Activated naive CD4-positive, alpha-beta T cell treated with Interleukin-2 at 50 U/mL for 16 hours (primary cell): ENCODE results near the gene TCF20.

ENCODE experiments used
- DNase-seq: peaks from one replicate; pipeline ENCODE4 v3.0.0-alpha.2; 2020

TCF20 gene

DNA sequence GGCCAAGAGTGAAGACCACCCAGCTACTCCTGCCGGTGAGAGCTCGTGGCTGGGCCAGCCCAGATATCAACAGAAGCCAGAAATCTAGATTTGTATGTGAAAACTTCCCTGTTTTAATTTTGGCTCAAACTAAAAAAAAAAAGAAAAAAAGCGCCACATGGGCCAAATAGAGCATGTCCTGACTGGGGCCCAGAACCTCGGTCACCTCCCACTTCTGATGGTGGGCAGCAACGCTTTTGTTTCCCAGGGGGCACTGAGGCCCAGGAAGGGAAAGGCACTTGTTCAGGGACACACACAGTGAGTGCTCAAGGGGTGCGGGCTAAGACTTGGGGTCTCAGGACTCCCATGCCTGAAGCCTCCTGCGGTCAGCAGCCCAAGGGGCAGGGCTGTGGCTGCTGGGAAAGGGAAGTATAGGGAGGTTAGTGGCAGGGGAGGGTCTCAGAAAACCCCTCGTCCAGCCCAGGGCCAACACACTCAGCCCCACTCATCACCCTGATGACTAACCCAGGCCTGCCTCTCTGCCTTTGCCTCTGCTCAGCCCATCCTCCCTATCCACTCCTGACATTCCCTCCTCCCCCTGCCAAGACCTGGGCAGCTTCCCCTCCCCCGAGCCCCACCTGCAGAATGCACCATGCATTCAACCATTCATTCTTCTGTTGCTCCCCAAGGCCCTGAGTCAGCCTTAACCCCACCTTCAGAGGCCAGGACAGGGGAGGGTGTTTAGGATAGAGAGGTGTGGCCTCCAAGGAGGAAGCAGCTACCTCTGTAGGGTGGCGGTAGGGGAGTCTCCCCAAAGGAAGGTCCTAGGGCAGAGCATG lies 30.0 kb upstream of the TCF20 start:
- peak; percentile 32 for DNase-seq

DNA sequence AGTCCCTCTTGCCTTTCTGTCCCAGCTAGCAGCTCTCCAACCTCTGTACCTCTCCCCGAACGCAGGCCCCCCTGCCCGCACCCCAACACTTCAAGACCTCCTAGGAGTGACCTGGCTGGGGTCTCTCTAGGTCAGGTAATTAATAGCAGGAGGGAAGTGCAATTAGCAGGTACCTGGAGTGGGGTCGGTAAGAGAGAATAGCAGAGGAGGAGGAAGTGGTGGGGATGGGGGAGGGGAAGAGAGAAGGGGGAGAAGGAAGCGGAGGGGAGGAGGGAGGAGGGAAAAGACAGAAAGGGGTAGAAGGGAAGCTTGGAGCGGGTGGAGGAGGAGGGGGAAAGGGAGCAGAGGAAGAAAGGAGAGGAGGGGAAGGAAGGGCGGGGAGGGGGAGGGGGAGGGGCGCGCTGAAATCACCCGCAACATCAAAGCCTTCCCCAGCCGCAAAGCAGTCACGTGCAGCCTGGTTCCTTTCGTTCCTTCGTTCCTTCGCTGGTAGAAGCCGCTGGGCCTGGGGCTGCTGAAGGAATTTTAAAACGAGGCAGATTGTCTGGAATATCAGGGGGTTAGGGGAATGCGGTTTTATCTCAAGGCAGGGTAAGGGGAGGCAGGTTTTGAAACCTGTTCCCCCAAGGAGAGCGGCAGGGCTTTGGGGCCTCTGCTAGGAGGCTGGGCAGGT lies 29.3 kb upstream of the TCF20 start:
- peak; percentile 53 for DNase-seq

DNA sequence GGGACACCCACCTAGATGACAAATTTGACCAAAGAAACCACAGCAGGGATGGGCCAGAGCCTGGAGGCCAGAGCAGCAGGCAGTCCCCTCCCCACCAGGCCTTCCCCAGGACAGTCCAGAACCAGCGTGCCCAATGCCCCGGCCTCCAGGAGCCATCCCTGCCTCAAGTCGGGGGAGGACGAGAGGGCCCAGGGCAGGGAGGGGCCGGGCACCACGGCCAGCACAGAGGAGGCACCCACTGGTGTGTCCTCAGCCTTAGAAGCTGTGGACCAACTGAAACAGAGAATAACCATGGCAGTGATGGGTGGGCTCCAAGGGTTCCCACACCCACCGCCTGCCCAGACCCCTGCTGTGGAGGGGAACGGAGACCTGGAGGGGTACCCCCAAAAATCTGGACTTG lies 28.3 kb upstream of the TCF20 start:
- DNase-seq = no peak

DNA sequence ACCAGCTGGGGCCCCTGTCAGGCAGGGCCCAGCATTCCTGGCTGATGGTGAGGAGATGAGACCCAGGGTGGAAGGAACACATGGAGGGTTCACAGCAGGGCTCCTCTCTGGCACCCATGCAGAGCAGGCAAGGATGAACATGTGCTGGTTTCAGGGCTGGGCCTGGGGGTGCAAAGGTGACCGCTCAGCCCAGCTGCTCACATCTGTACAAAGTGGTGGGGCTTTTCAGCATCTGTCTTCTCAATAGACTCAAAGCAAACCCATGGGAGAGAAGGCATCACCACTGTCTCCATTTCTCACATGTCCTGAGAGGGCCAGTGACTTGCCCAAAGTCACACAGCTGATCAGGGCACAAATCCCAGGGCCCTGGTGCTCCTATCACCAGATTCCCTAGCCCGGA lies 27.3 kb upstream of the TCF20 start:
- no peak for DNase-seq

DNA sequence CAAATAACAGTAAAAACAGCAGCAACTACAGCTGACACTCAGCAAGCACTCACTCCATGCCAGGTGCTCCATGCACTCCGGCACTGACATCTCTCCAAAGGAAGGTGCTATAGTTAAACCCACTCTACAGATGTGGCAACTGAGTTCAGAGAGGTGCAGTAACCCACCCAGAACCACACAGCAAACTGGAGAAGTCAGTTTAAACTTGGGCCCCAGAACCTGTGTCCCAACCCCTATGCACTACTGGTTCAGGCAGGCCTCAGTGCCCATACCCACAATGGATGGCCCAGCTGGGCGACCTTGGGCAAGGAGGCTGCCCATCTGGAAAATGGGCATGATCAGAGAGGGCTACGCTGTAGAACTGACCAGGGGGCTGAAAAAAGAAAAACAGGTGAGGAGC lies 26.4 kb upstream of the TCF20 start:
- no peak for DNase-seq

DNA sequence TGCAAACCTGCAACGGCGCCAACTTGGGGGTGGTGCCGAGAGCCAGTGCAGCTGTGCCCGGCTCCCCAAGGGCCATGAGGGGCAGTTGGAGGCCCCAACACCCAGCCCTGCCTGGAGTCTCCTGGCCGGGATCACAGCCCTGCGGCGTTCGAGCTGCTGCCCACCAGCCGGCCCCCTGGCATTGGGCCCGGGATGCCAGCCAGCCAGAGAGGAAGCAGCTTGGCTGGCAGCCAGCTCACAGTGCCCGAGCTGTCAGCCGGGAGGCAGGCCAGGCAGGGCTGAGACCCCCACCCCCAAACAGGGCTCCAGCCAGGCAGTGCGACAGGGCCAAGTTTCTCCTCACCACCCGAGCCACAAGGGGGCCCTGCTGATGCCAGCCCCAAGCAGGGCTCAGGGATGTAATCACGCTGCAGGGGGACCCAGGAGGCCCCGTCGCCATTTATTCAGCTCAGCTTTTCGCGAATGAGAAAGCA lies 26.0 kb upstream of the TCF20 start:
- DNase-seq = no peak

DNA sequence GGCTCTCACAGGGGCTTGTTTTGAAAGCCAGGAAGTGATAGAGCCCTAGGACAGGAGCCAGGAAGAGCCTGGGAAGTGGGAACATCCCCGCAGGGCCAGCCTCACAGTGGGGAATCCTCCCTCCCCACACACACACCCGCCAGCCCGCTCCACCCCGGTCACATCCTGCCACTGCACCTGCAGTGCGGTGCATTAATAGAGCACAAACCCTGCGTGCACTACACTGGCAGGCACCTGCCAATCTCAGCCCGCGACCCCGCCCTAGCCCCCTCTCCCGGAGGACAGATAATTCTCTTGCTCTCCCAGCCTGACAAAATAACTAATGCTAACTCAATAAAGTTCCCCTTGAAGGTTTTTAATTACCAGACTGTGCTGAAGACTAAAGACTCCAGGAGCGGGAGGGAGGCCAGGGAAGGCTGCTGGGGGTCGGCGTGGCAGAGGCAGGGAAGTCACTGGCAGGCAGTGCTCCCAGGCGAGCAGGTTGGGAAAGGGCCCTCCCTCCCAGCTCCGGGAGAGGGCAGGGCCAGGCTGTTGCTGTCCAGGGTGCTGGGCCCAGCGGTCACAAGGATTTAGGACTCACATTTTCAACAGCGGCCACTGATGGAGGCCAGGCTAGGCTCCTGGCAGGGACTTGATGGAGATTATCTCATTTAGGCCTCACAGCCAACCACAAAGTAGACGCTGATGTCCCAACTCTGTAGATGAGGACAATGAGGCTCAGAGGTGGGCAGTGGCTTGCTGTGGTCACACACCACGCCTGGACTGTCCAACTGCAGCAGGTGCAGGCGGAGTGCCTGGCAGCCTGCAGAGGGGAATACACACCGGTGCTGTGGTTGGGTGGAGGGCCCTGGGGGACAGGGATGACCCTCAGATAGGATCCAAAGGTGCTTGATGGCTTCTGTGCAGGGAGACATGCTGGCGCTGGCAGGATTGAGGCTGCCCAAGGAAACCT lies 23.9 kb upstream of the TCF20 start:
- DNase-seq = no peak

DNA sequence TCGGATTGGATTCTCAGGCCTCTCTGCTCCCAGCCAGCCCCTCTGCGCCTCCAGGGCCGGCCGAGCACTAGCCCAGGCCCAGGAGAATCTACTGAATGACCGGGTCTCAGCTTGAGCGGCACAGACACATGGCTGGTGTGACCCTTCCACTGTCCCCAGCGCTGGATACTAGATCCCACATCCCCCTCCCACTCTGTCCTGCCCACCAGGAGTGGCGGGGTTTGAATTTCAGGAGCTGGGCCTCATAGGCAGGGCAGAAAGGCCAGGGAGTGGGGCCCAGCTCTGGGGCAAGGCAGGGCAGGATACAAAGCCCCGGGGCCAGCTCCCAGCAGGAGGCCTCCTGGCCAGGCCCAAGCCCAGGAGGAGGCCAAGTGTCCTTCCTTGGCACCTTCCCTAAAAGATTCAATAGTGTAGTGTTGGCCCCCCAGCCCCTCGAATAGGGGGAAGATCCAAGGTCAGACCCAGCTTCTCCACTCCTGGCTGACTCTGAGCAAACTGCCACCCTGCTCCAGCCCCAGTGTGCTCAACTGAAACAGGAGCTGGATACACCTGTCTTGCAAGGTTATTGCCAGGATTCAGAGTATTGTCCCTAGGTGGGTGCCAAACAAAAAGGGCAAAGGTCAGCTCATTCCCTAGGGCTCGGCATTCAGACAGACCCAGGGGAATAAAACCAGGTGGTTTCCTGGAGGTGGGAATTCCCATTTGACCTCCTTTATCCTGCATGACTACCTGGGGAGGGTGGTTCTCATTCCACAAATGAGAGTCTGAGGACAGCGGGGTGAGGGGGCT lies 22.5 kb upstream of the TCF20 start:
- DNase-seq = no peak

DNA sequence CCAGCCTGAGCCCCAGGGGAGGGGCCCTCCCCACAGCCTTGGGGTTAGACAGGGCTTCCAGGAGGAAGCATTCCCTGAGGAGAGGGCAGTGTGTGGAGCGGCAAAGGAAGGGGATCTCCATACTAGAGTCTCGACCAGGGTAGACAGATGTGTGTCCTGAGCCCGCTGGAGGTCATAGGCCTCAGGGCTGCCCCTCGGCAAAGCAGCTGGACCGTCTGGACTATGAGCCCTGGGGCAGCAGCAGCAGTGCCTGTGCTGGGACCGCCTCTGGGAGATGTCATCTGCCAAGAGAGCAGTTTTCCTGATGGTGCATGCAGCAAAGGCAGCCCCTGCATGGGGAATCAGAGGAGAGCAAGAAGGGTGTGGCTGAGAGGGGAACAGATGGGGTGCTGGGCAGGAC lies 20.8 kb upstream of the TCF20 start:
- no peak for DNase-seq

DNA sequence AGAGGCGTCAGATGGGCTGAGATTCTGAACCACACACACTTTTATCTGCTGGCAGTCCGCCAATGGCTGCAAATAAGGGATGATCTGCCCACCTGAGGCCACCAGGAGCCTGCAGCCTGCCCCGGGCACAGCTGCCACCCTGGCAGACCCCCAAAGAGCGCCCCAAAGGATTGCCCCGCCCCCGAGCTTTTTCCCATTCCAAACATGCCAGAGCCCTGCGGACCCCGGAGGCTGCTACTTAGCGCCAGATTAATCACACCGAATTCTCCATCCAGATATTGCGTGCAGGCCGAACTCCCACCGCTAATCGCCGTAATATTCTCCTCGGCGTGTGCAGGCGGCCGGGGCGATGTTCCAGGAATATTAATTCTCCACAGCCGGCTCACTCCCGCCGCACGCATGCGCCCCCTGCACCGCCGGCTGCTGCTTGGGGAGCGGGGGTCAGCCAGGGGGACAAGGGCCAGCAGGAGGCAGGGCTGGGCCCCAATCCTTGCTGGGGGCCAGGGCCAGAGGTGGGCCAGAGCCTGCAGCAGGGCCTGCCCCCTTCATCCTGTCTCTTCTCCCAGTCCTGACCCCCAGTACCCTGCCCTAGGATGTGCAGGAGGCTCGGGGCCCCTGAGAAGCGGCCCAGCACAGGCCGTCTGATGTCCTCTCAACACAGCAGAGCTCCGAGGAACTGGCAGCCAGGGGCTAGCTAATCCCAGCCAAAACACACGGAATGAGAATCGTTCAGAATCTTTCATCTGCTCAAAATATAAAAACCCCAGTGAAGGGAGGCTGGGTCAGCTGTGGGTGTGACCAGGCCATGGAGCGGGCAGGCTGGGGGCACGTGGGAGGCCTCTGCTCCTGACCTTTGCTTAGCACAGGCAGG lies 19.5 kb upstream of the TCF20 start:
- DNase-seq = no peak

DNA sequence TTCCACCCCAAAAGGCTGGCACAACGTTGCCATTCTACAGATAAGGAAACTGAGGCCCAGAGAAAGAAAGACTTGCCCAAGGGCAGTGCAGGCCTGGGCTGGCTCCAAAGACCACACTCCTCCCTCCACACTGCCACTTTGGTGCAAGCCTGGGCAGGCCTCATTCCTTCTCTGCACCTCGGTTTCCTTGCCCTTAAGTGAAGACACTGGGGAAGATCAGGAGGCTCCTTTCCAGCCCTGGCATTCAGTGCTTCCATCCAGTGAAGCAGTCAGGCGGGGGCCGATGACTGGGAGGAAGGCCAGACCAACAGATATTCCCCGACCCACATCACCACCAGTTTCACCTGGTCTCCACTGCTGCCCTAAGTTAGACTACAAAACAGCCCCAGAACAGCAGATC lies 18.3 kb upstream of the TCF20 start:
- no peak for DNase-seq

DNA sequence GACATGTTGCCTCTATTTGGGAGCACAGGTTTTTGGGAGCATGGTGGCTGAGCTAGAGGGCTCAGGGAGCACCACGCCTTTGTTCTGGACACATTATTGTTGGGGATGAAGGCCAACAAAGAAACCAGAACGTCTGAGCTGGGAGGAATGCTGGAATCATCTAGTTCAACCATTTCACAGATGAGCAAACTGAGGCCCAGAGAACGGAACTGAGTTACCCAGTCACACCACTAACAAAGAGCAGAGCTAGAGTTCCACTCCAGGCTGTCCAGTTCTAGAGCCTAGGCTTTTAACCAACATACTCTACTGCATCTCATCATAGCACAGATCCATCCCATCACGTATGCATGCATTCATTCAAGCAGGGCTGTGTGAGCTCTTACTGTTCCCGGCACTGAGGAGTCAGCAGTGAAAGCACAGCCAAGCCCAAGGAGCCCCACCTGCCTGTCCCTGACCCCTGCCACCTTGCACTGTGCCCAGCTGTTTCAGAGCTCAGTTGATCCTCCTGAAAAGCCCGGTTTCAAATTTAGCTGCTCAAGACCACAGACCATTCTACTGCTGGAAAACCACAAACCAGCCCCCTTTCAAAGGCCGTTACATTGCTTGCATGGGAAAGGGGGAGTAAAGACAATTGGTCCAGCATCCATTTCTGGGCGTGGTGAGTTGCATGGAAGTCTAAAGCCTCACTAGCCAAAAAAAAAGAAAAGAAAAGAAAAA lies 16.9 kb upstream of the TCF20 start:
- DNase-seq = no peak

DNA sequence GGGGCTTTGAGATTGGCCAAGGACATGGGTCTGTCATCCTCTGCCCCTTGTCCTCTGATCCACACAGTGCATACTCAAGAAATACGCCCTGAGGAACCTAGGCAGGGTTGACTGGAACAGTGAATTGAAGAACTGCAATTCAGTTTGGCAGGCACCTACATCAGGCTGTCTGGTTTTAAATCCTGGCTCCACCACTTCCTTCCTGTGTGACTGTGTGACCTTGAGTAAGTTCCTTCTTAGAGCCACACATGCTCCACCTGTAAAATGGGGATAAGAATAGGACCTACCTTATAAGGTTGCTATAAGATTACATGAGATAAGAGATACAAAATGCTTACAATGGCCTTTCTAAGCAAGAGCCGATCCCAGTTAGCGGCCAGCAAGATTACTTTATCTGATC lies 15.8 kb upstream of the TCF20 start:
- peak; percentile 18 for DNase-seq

DNA sequence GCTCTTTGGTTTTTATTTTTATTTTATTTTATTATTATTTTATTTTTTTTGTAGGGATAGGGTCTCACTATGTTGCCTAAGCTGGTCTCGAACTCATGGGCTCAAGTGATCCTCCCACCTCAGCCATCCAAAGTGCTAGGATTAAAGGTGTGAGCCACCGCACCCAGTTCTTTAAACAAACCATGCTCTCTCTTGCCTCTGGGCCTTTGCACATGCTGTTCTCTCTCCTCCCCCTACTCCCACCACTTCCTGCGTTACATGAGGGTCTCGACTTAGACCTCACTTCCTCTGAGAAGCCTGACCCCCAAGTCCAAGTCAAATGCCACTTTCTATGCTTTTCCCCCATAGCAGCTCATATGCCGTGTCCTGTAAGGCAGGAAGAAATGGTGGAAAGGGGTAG lies 15.2 kb upstream of the TCF20 start:
- DNase-seq = no peak

DNA sequence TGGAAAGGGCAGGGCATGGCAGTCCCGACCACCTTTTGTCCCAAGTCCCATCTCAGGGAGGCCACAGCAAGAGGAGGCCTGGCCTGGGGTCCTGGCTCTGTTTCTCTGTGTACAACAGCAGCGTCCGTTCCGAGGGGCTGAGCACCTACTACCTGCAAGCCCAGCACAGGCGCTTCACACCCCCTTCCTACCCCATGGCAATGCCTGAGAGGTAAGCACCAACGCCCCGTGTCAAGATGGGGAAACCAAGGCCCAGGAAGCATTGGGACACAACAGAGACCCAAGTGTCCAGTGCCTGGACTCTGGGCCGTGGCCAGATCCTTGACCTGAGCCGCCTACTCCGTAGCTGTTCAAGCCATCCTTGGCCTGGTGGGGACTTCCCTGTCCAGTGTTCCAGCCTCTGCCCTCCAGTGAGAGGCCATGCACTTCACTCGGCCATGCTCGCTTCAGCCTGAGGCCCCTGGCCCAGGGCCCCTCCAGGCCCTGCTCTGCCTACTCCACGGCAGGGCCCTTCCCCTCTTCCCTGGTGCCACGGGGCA lies 14.3 kb upstream of the TCF20 start:
- no peak for DNase-seq

DNA sequence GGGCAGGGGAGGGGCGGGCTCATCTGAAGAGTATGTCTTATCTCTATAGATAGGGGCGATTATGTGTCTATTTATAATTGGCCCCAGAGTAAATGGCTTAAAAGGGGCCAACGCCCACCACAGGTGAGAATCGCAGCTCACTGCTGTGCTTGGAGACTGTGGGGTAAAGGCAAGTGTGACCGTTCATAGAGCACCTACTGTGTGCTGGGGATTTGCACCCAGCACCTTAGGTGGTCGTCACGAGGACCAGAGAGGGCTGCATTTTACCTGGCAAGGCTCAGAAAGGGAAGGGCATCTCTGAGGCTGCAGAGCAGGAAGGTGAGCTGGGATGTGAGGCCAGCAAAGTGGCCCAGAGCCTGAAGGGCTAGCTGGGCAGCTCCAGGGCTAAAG lies 13.7 kb upstream of the TCF20 start:
- DNase-seq = no peak

DNA sequence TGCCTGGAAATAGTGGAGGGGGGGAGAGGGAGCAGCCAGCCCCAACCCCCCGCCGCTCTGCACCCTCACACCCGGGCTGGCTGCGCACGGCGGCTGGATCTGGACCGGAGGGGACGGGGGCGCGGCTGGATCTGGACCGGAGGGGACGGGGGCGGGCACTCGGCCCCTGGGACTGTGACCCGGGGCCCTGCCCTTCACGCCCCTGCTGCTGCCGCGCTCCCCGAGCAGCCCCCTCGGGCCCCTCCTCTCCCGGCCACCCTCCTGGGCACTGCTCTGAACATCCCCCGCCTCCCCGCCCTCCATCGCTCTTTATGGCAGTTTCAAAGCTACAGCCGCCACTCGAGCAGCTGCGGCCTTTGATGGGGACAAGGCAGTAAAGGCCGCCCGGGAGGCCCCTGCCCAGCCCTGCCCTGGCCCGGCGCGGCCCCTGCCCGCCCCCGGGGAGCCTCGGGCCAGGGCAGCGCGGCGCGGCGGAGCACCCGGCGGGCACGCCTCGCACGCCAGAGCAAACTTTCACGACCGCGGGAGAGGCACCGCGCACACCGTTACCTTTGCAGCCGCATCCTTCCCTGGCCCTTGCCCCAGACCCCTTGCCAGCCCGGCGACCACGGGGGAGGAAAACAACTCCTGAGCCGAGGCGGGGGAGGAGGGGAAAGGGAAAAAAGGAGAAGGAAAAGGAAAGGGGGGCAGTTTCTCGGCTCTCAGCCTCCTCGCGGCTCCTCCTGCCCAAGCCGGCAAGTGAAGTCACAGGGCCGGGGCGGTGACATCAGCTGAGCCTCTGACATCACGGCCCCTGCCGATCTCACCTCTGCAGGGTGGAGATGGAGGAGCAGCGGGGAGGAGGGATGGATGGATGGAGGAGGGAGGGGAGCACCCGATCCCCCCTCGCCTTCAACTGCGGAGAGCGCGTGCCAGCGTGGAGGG lies 13.1 kb upstream of the TCF20 start:
- DNase-seq = peak; percentile 49

DNA sequence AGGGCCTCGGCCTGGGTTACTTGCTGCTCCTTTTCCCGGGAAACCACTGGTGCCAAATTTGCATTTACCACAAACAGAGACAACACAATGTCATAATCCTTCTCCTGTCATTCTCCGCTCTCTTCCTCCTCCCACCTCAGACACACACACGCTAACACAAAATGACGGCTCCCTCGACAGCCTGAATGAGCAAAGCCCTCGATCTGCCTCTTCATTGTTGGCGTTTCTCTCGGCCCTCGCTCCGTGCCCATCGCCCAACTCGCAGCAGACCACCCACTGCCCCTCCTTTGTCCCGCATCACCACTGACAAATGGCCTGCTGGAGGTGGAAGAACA lies 12.5 kb upstream of the TCF20 start:
- DNase-seq = no peak

DNA sequence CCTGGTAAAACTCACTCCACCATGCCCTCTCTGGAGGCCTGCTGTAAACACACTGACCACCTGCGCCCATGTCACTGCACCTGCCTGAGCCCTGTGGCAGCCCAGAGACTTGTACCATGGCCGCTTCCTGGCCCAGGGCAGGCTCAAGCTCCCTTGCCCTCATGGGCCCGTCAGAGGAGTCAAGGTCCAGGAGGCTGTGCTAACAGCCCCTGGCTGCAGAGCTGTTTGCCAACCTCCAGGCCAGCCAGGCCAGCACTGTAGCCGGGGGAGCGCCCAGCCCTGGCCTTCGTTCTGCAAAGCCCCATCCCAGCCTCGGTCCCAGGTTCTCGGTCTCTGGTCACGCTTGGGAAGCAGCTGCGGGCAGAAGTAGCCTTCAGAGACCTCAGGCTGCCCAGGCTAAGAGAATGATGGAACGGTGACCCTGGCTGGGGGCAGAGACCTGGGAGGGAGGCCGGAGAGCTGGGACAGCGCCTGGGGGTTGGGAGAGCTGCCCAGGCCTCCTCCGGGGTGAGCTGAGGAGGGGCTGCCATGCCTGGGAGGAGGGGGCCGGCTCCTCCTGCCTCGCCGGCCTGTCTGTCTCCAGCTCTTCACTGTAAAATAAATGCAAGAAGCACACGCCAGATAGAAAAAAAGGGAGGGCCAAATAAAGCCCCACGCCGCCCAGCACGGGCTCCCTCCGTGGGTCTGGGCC lies 11.9 kb upstream of the TCF20 start:
- no peak for DNase-seq
